ELF-1 (cell line): Measurements from ENCODE around the gene GFPT2.

Experiments
- DNase-seq: peaks from one replicate; pipeline ENCODE4 v3.0.0-alpha.2; 2016; ENCODE audit warnings: low read depth, low spot score

GFPT2 gene

DNA sequence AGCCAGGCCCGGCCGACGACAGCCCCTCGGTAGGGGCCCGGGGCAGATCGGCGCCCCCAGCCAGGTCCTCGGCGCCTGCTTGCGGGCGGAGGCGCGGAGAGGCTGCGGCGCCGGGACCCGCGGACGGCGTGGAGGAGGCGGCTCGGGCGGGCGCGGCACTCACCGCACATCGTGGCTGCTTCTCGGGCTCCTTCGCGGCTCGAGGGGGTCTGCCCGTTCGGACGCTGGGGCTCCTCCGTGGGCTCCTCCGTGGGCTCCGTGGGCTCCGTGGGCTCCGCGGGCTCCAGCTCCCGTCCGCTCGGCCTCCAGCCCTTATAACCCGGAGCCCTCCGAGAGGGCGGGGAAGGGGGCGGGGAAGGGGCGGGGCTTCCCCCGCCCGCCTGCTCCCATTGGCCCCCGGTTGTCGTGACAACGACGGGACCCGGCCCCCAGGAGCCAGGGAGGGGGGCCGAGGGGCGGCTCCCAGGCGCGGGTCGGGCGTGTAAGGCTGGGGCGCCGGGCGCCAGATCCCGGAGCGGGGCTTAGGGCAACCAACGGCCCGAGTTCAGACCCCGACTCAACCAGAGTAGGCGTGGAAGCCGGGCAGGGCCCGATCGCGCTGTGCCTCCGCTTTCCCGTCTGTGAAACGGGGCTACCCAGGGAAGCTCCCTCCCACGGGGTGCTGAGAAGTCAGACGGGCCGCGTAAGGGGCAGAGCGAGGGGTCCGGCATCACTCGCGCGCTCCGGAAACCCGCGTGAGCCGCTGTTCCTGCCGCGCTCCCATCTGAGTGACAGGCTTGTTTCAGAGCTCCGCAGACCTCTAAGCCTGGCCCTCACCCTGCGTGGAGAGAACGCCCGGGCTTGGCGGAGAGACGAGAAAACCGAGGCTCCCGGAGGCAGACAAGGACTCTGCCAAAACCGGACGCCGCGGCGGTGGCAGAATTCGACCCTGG is at the start of gene GFPT2:
TSS of gene GFPT2 (minus strand) at position 289 of the 932 bp plus-strand sequence. CDS start at position 170, 119 bp downstream.
- DNase-seq, result peak; percentile 87

- DNase-seq, result no peak
Measured at GRCh38 chr5:180402716-180403115, 49.6 kb upstream of the GFPT2 start.

DNA sequence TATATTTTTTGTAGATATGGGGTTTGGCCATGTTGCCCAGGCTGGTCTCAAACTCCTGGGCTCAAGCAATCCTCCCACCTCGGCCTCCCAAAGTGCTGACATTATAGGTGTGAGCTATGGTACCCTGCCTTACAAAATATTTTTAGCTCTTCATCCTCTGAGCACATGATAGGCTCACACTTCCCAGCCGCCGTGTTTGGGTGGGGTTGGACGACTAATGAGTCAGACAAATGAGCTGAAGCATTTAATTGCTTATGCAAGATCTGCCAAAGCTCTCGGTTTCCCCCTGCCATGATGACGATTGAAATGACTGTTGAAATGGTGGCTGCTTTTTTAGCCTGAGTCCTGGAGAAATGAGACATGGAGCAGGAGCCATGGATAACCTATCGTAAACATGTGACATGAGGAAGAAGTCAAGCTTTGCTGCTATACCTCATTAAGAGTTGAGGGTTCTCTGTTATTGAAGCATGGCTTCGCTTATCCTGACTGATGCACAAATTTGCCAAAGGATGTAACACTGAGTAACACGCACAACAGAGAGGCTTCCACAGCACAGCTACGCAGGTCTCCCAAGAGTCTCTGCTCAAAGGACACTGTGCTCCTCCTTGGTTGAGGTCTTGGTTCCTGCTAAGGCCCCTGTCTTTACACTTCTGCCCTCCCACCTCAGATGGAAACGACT is 48.2 kb upstream of the GFPT2 start:
- no peak for DNase-seq

- no peak for DNase-seq
Measured at GRCh38 chr5:180400416-180400815, 47.3 kb upstream of the GFPT2 start.

DNA sequence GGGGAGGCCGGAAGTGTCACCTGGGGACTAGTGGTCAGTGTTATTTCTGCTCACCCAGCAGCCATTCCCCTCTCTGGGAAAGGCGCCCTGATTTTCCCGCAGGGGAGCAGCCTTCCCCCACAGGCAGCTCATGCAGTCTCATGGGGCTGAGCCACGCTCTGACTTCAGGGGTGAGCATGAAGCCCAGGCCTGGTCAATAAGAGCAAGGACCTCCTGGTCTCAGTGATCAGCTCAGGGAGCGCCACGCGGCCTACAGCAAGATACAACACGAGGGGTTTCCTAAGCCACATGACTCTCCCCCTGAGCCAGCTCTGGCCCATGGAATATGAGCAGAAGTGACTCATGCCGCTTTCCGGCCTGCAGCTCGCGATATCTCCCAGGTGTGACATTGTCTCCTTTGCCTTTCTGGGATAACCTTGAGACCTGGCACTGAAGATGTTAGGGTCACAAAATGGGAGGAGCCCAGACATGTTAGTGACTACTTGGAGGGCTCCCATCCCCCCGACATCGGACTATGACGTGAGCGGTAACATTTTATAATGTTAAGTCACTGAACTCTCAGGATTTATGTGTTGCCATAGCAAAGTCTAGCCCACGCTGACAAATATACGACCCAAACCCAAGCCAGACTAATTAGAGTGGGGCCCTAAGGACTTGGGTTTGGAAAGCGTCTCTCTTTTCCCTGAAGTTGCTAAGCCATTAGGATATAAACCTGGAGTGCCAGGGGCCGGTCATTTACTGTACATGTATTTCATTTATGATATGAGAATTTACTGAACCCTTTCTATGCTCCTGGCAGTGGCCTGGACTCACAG is 46.5 kb upstream of the GFPT2 start:
- DNase-seq, result no peak

DNA sequence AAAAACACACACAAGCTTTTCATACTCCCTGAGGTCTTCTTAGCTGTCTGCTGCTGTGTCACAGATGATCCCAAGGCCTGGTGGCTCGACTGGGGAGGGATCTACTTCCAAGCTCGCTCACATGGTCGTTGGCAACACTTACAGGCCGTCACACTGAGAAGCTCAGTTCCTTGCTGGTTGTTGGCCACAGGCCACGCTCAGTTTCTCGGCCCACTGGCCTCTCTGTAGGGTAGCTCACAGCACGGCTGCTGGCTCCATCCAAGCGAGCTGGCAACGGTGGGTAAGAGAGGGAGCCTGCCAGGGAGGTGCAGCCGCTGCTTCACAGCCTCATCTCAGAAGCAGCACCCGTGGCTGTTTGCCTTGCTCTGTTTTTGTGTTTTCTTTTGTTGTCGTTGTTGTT is 43.8 kb upstream of the GFPT2 start:
- no peak for DNase-seq

- no peak for DNase-seq
Measured at GRCh38 chr5:180395540-180396274, 42.6 kb upstream of the GFPT2 start.

DNA sequence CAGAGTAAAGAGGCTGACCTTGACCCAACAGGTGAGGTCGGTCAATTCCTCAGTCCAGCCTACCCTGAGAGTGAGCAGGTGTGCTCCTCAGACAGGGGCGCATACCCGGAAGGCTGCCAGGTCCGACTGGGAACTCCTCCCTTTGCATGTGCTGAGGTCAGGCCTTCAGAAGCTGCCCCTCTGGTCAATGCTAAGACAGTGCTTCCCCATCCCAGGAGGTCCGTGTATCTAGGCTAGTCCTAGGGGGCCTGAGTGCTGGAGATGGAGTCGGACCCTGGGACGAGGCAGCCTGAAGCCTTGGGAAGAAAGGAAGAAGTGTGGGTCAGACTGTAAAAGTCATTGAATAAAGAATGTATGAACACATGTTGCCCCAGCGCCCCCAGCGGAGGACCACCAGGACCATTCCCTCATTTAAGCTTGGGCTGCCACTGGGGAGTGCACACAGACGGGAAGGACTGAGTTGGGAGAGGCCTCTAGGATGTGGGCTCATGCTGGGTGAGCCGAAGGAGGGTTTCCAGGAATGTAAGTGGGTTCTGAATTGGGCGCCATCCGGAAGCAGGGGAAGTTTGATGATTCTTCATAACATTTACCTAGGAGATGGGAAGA is 41.0 kb upstream of the GFPT2 start:
- DNase-seq, result no peak

GRCh38 chr5:180391276-180391675 is 38.1 kb upstream of the GFPT2 start:
- DNase-seq, result no peak

GRCh38 chr5:180390441-180391190 is 37.5 kb upstream of the GFPT2 start:
- no peak for DNase-seq

GRCh38 chr5:180389252-180390101 is 36.3 kb upstream of the GFPT2 start:
- DNase-seq, result peak; percentile 68

- DNase-seq, result no peak
Measured at GRCh38 chr5:180387798-180388197, 34.7 kb upstream of the GFPT2 start.

- DNase-seq, result no peak
Measured at GRCh38 chr5:180382926-180383325, 29.8 kb upstream of the GFPT2 start.

DNA sequence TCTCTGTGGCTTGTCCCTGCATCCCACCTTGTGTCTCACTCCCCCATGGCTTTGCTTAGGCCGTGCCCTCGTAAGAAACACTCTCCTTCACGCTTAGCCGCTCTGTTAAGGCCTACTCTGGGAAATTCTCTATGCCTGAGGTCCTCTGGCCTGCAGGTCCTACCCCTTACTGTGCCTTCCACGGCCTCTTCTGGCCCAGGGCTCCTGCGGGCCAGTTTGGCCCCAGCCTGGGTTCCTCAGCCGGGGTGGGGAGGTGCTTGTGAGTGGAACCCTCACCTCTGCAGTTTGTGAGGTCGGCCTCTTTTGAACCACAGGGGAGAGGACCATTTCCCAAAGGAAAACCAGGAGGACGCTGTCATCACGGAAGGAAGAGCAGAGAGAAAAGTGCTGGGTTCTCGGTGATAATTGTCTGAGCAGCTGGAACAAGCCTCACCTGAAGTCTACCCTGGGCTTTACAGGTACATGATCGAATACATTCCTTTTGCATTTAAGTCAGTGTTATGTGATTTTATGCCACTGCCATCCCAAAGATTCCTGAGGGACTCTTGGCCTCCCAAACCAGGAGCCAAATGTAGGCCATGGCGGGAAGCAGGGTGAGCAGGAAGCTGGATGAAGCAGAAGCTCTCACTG is 28.8 kb upstream of the GFPT2 start:
- DNase-seq, result no peak

GRCh38 chr5:180381428-180381827 is 28.3 kb upstream of the GFPT2 start:
- no peak for DNase-seq

- no peak for DNase-seq
Measured at GRCh38 chr5:180380856-180381255, 27.7 kb upstream of the GFPT2 start.

GRCh38 chr5:180380441-180380840 is 27.3 kb upstream of the GFPT2 start:
- no peak for DNase-seq

GRCh38 chr5:180379355-180380070 is 26.4 kb upstream of the GFPT2 start:
- no peak for DNase-seq
